K562 (cell line): ENCODE measurements around the gene POLR1A. TPM values are rescaled to one million over a fixed set of nuclear protein-coding genes. Genes with fewer than 3 reads are reported as not detected.

Experiments used
- ATAC-seq: fragments of 200-7000 bp; cut with Tn5 transposase; 3 replicates; pipeline ENCODE4 v1.9.1; 2020; ENCODE audit warnings: moderate library complexity
- BruUV-seq: library from RNA; stranded (reverse); fragments of 400-500 nt; replicated peaks from 2 replicates; lab custom pipeline; 2021; lab: Mats Ljungman, UMichigan
- CTCF ChIA-PET: fragments of 300-600 bp; formaldehyde crosslinking; extraction: SDS; loops from one replicate; lab custom pipeline; 2021; ENCODE audit warnings: low intra/inter-chr PET ratio; lab: Yijun Ruan, JAX
- POLR2A ChIA-PET: fragments of 300-600, 350-650 bp; sonication (Branson Sonifier 250); formaldehyde crosslinking; extraction: SDS; loops from one replicate; lab custom pipeline; 2021; ENCODE audit warnings: antibody characterized with exemption, inconsistent platforms; lab: Yijun Ruan, JAX
- DNase-seq, 4 experiments: peaks; one replicate each; pipeline versions ENCODE4 v3.0.0 to v3.0.0-alpha.2; 2011 to 2018; ENCODE audit warnings: low spot score in 3 of 4, mixed read lengths in 3 of 4; ENCODE audit errors: extremely low read depth in 1 of 4
- FAIRE-seq: peaks from 2 replicates; lab custom pipeline; 2011; peaks lifted over from hg19 to GRCh38; lab: Jason Lieb, UNC
- H2AFZ ChIP-seq: 2 replicates; pipeline ENCODE4 v1.6.0; 2011; ENCODE audit warnings: low read depth, low read length, control low read depth, inconsistent platforms
- H3K27ac ChIP-seq: fragments of 200-600 bp; 3 replicates; pipeline ENCODE4 v1.8.0; 2011; ENCODE audit warnings: low read depth, mild to moderate bottlenecking, control low read depth, inconsistent platforms, low read length, moderate library complexity, mixed read lengths; ENCODE audit errors: extremely low read depth
- H3K27me3 ChIP-seq, 2 experiments: fragments of 300-600 bp in 1 of 2; 2 replicates in 1 of 2; 3 replicates in 1 of 2; pipeline versions ENCODE4 v1.6.0 to v1.8.0; 2011; ENCODE audit warnings: inconsistent platforms in 2 of 2, low read length in 2 of 2, mild to moderate bottlenecking in 1 of 2, mixed read lengths in 1 of 2, moderate library complexity in 1 of 2; ENCODE audit not compliant: control insufficient read depth in 2 of 2, insufficient read depth in 2 of 2
- H3K36me3 ChIP-seq: fragments of 300-600 bp; 3 replicates; pipeline ENCODE4 v1.8.0; 2011; ENCODE audit warnings: mild to moderate bottlenecking, low read length, inconsistent platforms; ENCODE audit not compliant: control insufficient read depth, insufficient read depth
- H3K4me1 ChIP-seq, 2 experiments: fragments of 200-600 bp in 1 of 2; replicated peaks in 1 of 2; 2 replicates in 1 of 2; 3 replicates in 1 of 2; pipeline versions ENCODE4 v1.5.1 to v1.8.0; 2011; ENCODE audit warnings: inconsistent platforms in 2 of 2, low read length in 2 of 2, mild to moderate bottlenecking in 1 of 2, mixed read lengths in 1 of 2, moderate library complexity in 1 of 2; ENCODE audit not compliant: control insufficient read depth in 2 of 2, insufficient read depth in 2 of 2
- H3K4me2 ChIP-seq: 2 replicates; pipeline ENCODE4 v1.6.1; 2011; ENCODE audit warnings: low read length, control low read depth, inconsistent platforms, mixed read lengths; ENCODE audit not compliant: insufficient read depth
- H3K4me3 ChIP-seq: fragments of 200-600 bp; sonication (generic), shearing (Covaris generic); 2 replicates; pipeline ENCODE4 v1.5.1; 2016; ENCODE audit warnings: control low read depth, inconsistent platforms
- H3K79me2 ChIP-seq: fragments of 200-600 bp; 3 replicates; pipeline ENCODE4 v1.8.0; 2011; ENCODE audit warnings: low read length, inconsistent platforms; ENCODE audit not compliant: control insufficient read depth, insufficient read depth
- H3K9ac ChIP-seq, 2 experiments: 2 replicates each; pipeline versions ENCODE4 v1.6.0 to v1.6.1; 2011; ENCODE audit warnings: low read depth in 2 of 2, low read length in 2 of 2, control low read depth in 1 of 2, inconsistent platforms in 1 of 2, mild to moderate bottlenecking in 1 of 2, mixed read lengths in 1 of 2; ENCODE audit not compliant: insufficient read depth in 1 of 2
- H3K9me1 ChIP-seq: one replicate; pipeline ENCODE4 v1.6.0; 2011; ENCODE audit warnings: inconsistent platforms, mild to moderate bottlenecking, low read length, moderate library complexity; ENCODE audit not compliant: control insufficient read depth, insufficient read depth
- H3K9me3 ChIP-seq: replicated peaks from 2 replicates; pipeline ENCODE4 v1.5.1; 2011; ENCODE audit warnings: low read depth, low read length, inconsistent platforms; ENCODE audit not compliant: control insufficient read depth, insufficient read depth
- H4K20me1 ChIP-seq: replicated peaks from 2 replicates; pipeline ENCODE4 v1.6.1; 2011; ENCODE audit warnings: low read length, inconsistent platforms, mixed read lengths; ENCODE audit not compliant: control insufficient read depth, insufficient read depth
- MTA1 ChIP-seq: fragments of 450-650 bp; IDR thresholded peaks from 2 replicates; pipeline ENCODE4 v1.6.1; 2017; ENCODE audit warnings: borderline replicate concordance
- OTX1 ChIP-seq: fragments of 450-650 bp; formaldehyde crosslinking; IDR thresholded peaks from 2 replicates; pipeline ENCODE4 v1.4.0; 2022; ENCODE audit warnings: mild to moderate bottlenecking
- RBM22 ChIP-seq: fragments of 200-400 bp; formaldehyde crosslinking; IDR thresholded peaks from 2 replicates; pipeline ENCODE4 v1.6.1; 2018; ENCODE audit warnings: low read length, low read depth; ENCODE audit not compliant: poor library complexity, severe bottlenecking
- SNRNP70 ChIP-seq: fragments of 200-400 bp; formaldehyde crosslinking; optimal IDR thresholded peaks from 2 replicates; pipeline ENCODE3; 2017; ENCODE audit warnings: low read depth, low read length
- TAF15 ChIP-seq: fragments of 200-400 bp; formaldehyde crosslinking; IDR thresholded peaks from 2 replicates; pipeline ENCODE4 v1.6.1; 2017; ENCODE audit warnings: mild to moderate bottlenecking, low read depth, low read length, moderate library complexity
- WGBS: fragments of 100-300 bp; shearing (Covaris generic); methylation state at CpG from one replicate; pipeline ENCODE4 v1.1.6; 2016; ENCODE audit warnings: low coverage, mixed read lengths; ENCODE audit not compliant: insufficient coverage; ENCODE audit errors: missing lambda C conversion rate; 5-methylcytosine and 5-hydroxymethylcytosine counted together
- in situ Hi-C: fragments of 300-500 bp; cut with MboI; formaldehyde crosslinking; loops from 4 replicates; pipeline ENCODE4 v1.15.0; 2018; ENCODE audit warnings: inconsistent platforms, mixed read lengths
- intact Hi-C: fragments of 100-400 bp; cut with micrococcal nuclease; formaldehyde crosslinking; loops from 2 replicates; pipeline ENCODE4 v1.14.2; 2022
- polyA plus RNA-seq, 8 experiments: library from polyadenylated mRNA; depleted of rRNA in 4 of 8; stranded (reverse) in 5 of 8; unstranded in 3 of 8; fragments of >200 nt; fragmentation: Nextera tagmentation in 2 of 8; fragmentation: Illumina TruSeq in 1 of 8; extraction: Ambion mirVana in 2 of 8; extraction: Trizol in 1 of 8; gene quantifications; 2 replicates each; pipeline versions ENCODE4 v1.2.1 to v1.2.3, GENCODE V29; 2011 to 2014; ENCODE audit warnings: inconsistent platforms in 1 of 8, missing spikeins in 1 of 8
- total RNA-seq, 7 experiments: library from RNA; depleted of rRNA in 6 of 7; stranded (reverse); fragments of >200 nt in 6 of 7; fragmentation: Illumina TruSeq in 2 of 7; extraction: Trizol in 2 of 7; gene quantifications; 2 replicates each; pipeline versions ENCODE4 v1.2.1 to v1.2.3, GENCODE V29; 2011 to 2021; ENCODE audit warnings: low replicate concordance in 1 of 7
- TF ChIP-seq, protein P1 (sequence below), 2 experiments: fragments of 450-650 bp; IDR thresholded peaks; 2 replicates each; pipeline ENCODE4 v1.6.1; 2016; ENCODE audit warnings: mild to moderate bottlenecking in 2 of 2, borderline replicate concordance in 1 of 2, low read depth in 1 of 2, moderate library complexity in 1 of 2
- TF ChIP-seq, protein P2 (sequence below): sonication (generic); formaldehyde crosslinking; IDR thresholded peaks from 2 replicates; pipeline ENCODE4 v1.8.0; 2023; ENCODE audit warnings: mild to moderate bottlenecking, missing genetic modification reagents

POLR1A gene
- total and polyA plus RNA-seq, 9 of the 15 experiments (the other 6 are each of a cell fraction or from before 2014, with no cell fraction given) = 3.0 to 72.1 (median 21.8) TPM

DNA sequence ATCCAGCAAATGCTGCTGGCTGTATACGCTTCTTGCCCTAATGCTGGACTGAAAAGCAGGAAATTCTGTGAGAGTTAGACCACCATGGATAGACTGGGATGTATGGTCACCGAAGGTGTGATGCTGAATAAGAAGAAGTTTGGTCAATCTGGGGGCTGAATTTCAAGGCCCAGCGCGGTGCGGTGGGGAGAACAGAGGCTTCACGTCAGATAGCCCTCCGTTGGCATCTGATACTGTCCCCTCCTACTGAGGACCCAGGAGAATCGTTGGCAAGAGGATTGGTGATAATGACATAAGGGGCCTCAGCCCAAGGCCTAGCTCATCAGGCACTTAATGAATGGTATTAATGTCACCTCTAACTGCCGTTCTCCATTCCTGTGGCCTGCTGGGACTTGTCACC lies 119.6 kb downstream of the POLR1A start:
- ATAC-seq = no peak
- in situ Hi-C loops = no loop called here

DNA sequence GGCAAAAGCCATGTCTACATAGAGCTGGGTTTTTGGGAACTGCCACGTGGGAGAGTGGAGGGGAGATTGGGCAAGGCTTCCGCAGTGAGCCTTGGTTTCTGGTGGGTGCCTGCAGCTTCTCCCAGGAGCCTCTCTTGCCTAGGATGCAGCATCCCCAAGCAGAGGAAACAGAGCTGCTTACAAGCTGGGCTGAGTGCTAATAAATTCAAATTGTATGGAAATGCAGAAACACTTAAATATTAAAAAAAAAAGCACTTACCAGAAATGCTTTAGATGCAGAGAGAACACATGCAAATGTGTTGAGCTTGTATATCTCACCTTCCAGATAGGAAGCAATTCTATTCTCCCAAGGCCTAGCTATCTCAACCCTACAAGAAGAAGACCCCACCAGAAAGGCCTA lies 120.9 kb downstream of the POLR1A start:
- Histone ChIP-seq H3K4me1 (peaks cover 20 to 21% of the 10 kb centered on the region in 2 experiments), H3K27ac (no peak overlapping the region), H3K9ac (no peak overlapping the region), H3K36me3 (no peaks in the 10 kb centered on the region), H3K9me3 (no peaks in the 10 kb centered on the region), H2AFZ (peak overlapping the region; percentile 36; the same call in 1 of the 2 replicates), H3K9me1 (no peaks in the 10 kb centered on the region), H4K20me1 (no peaks in the 10 kb centered on the region), H3K4me2 (no peak overlapping the region), H3K27me3 (no peaks in the 10 kb centered on the region), H3K4me3 (no peak overlapping the region), H3K79me2 (no peaks in the 10 kb centered on the region)
- no TSS peak for BruUV-seq
- no peak for FAIRE-seq
- no peak for DNase-seq
- 63% methylated on average over 2 of the region's 2 CpGs for WGBS
- CTCF ChIA-PET = no interaction called here
- POLR2A ChIA-PET = interaction anchor here (0.6 kb wide), 1 partner anchor 72 kb away, joined by 3 read pairs; no protein-coding TSS in a partner anchor
- intact Hi-C loops (no loop called here), in situ Hi-C loops (no loop called here)
- ATAC-seq = no peak
- TF ChIP-seq MTA1 = no peak
- TF ChIP-seq TAF15 = no peak
- TF ChIP-seq, protein P1, sequence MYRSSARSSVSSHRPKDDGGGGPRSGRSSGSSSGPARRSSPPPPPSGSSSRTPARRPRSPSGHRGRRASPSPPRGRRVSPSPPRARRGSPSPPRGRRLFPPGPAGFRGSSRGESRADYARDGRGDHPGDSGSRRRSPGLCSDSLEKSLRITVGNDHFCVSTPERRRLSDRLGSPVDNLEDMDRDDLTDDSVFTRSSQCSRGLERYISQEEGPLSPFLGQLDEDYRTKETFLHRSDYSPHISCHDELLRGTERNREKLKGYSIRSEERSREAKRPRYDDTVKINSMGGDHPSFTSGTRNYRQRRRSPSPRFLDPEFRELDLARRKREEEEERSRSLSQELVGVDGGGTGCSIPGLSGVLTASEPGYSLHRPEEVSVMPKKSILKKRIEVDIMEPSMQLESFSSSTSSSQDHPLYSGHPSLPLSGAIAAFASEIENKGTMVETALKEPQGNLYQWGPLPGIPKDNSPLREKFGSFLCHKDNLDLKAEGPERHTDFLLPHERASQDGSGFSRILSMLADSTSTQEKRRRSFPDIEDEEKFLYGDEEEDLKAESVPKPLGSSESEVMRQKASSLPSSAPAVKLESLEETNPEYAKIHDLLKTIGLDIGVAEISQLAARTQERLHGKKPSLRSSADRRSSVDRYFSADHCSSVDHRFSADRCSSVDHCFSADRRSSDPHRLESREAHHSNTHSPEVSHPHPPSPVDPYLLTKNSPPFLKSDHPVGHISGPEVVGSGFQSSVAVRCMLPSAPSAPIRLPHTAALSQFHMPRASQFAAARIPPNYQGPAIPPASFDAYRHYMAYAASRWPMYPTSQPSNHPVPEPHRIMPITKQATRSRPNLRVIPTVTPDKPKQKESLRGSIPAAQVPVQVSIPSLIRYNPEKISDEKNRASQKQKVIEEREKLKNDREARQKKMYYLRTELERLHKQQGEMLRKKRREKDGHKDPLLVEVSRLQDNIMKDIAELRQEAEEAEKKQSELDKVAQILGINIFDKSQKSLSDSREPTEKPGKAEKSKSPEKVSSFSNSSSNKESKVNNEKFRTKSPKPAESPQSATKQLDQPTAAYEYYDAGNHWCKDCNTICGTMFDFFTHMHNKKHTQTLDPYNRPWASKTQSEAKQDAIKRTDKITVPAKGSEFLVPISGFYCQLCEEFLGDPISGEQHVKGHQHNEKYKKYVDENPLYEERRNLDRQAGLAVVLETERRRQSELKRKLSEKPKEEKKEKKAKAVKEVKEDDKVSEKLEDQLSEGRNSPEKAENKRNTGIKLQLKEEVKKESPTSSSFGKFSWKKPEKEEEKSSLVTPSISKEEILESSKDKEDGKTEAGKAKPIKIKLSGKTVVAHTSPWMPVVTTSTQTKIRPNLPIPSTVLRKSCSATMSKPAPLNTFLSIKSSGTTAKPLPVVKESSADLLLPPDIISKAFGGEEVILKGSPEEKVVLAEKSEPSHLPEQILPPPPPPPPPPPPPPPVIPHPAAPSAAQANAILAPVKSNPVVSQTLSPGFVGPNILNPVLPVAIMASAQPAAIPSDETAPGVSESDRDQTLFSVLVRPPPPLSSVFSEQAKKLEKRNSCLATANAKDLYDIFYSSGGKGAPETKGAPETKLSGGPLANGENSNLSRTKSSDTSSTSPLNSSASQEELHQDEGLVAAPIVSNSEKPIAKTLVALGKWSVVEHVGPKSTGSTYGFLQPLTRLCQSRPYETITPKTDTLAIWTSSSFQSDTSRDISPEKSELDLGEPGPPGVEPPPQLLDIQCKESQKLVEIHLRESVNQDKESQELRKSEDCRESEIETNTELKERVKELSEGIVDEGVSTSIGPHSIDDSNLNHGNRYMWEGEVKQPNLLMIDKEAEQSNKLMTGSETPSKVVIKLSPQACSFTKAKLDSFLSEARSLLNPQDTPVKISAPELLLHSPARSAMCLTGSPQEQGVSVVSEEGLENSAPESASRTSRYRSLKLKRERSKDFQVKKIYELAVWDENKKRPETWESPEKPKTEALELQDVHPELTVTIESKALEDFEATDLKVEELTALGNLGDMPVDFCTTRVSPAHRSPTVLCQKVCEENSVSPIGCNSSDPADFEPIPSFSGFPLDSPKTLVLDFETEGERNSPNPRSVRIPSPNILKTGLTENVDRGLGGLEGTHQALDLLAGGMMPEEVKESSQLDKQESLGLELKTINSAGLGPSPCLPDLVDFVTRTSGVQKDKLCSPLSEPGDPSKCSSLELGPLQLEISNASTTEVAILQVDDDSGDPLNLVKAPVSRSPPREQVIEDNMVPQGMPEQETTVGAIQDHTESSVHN (IDR thresholded peaks at IDR 0.05; ENCODE audit: borderline replicate concordance in 1 of 2, low read depth in 1 of 2) = no peak
- TF ChIP-seq OTX1 = no peak
- TF ChIP-seq, protein P2, sequence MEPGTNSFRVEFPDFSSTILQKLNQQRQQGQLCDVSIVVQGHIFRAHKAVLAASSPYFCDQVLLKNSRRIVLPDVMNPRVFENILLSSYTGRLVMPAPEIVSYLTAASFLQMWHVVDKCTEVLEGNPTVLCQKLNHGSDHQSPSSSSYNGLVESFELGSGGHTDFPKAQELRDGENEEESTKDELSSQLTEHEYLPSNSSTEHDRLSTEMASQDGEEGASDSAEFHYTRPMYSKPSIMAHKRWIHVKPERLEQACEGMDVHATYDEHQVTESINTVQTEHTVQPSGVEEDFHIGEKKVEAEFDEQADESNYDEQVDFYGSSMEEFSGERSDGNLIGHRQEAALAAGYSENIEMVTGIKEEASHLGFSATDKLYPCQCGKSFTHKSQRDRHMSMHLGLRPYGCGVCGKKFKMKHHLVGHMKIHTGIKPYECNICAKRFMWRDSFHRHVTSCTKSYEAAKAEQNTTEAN (CRISPR knock-in tag) = no peak

More for the DNA sequence above, 119.6 kb downstream of the POLR1A start:
- H2AFZ ChIP-seq = no peak overlapping the region
- no peaks in the 10 kb centered on the region for H3K9me3 ChIP-seq
- H3K79me2 ChIP-seq = no peaks in the 10 kb centered on the region
- WGBS = 78% methylated on average over 9 of the region's 9 CpGs
- TF ChIP-seq SNRNP70 (no peak), RBM22 (no peak)
- H3K27ac ChIP-seq = no peak overlapping the region
- POLR2A ChIA-PET = no interaction called here
- no peak overlapping the region for H3K4me2 ChIP-seq
- no TSS peak for BruUV-seq
- H3K4me1 ChIP-seq = peaks cover 26 to 30% of the 10 kb centered on the region in 2 experiments
- DNase-seq (no peak), FAIRE-seq (no peak)
- no peak overlapping the region; a peak in 1 of 4 replicates for H3K9ac ChIP-seq
- CTCF ChIA-PET = no interaction called here
- intact Hi-C loops = no loop called here
- no peaks in the 10 kb centered on the region for H3K9me1 ChIP-seq
- no peaks in the 10 kb centered on the region for H3K27me3 ChIP-seq
- H3K36me3 ChIP-seq = no peaks in the 10 kb centered on the region
- no peaks in the 10 kb centered on the region for H4K20me1 ChIP-seq
- no peak overlapping the region for H3K4me3 ChIP-seq
